ENCODE data around the gene DPP6.
"Not testable (repeated sequence)": the region's sequence is repeated elsewhere in the genome, so short reads cannot be mapped to it uniquely, and the experiment has no call there.

DPP6 gene

GRCh38 chr7:154054664-154055063 is 2.5 kb downstream of the DPP6 start:
- not testable (repeated sequence) for H3K4me3 Mint-ChIP-seq; H3K27me3 Mint-ChIP-seq; H3K4me1 Mint-ChIP-seq (ENCODE audit: low read depth); H3K9me3 Mint-ChIP-seq; H3K27ac Mint-ChIP-seq; H3K36me3 Mint-ChIP-seq (ENCODE audit: low read depth)

GRCh38 chr7:154055491-154056106 is 3.4 kb downstream of the DPP6 start:
- not testable (repeated sequence) for H3K4me3 Mint-ChIP-seq; H3K4me1 Mint-ChIP-seq (ENCODE audit: low read depth); H3K27ac Mint-ChIP-seq; H3K27me3 Mint-ChIP-seq; H3K36me3 Mint-ChIP-seq (ENCODE audit: low read depth); H3K9me3 Mint-ChIP-seq

GRCh38 chr7:154058783-154059182 is 6.6 kb downstream of the DPP6 start:
- not testable (repeated sequence) for H3K27ac Mint-ChIP-seq; H3K4me3 Mint-ChIP-seq; H3K4me1 Mint-ChIP-seq (ENCODE audit: low read depth); H3K27me3 Mint-ChIP-seq; H3K9me3 Mint-ChIP-seq; H3K36me3 Mint-ChIP-seq (ENCODE audit: low read depth)

GRCh38 chr7:154060551-154060950 is 8.4 kb downstream of the DPP6 start:
- H3K27ac Mint-ChIP-seq; H3K4me3 Mint-ChIP-seq; H3K4me1 Mint-ChIP-seq (ENCODE audit: low read depth); H3K36me3 Mint-ChIP-seq (ENCODE audit: low read depth); H3K9me3 Mint-ChIP-seq; H3K27me3 Mint-ChIP-seq: not testable (repeated sequence)

- not testable (repeated sequence) for H3K27ac Mint-ChIP-seq; H3K36me3 Mint-ChIP-seq (ENCODE audit: low read depth); H3K4me1 Mint-ChIP-seq (ENCODE audit: low read depth)
Measured at GRCh38 chr7:154071833-154072232, 19.6 kb downstream of the DPP6 start.

GRCh38 chr7:154072395-154073181 is 20.4 kb downstream of the DPP6 start:
- not testable (repeated sequence) for H3K36me3 Mint-ChIP-seq (ENCODE audit: low read depth); H3K27ac Mint-ChIP-seq; H3K4me1 Mint-ChIP-seq (ENCODE audit: low read depth); H3K27me3 Mint-ChIP-seq; H3K9me3 Mint-ChIP-seq; H3K4me3 Mint-ChIP-seq

More at GRCh38 chr7:154071833-154072232, 19.6 kb downstream of the DPP6 start:
- H3K9me3 Mint-ChIP-seq, H3K27me3 Mint-ChIP-seq, H3K4me3 Mint-ChIP-seq: not testable (repeated sequence)

GRCh38 chr7:154078523-154078922 is 26.3 kb downstream of the DPP6 start:
- H3K9me3 Mint-ChIP-seq, H3K4me3 Mint-ChIP-seq: not testable (repeated sequence)

GRCh38 chr7:154080249-154080648 is 28.1 kb downstream of the DPP6 start:
- H3K4me3 Mint-ChIP-seq; H3K27me3 Mint-ChIP-seq; H3K36me3 Mint-ChIP-seq (ENCODE audit: low read depth): not testable (repeated sequence)

More at GRCh38 chr7:154078523-154078922, 26.3 kb downstream of the DPP6 start:
- H3K27me3 Mint-ChIP-seq; H3K36me3 Mint-ChIP-seq (ENCODE audit: low read depth); H3K27ac Mint-ChIP-seq; H3K4me1 Mint-ChIP-seq (ENCODE audit: low read depth): not testable (repeated sequence)

GRCh38 chr7:154087037-154087725 is 35.0 kb downstream of the DPP6 start:
- H3K9me3 Mint-ChIP-seq; H3K27me3 Mint-ChIP-seq; H3K27ac Mint-ChIP-seq; H3K36me3 Mint-ChIP-seq (ENCODE audit: low read depth); H3K4me3 Mint-ChIP-seq; H3K4me1 Mint-ChIP-seq (ENCODE audit: low read depth): not testable (repeated sequence)

More at GRCh38 chr7:154080249-154080648, 28.1 kb downstream of the DPP6 start:
- H3K9me3 Mint-ChIP-seq; H3K4me1 Mint-ChIP-seq (ENCODE audit: low read depth); H3K27ac Mint-ChIP-seq: not testable (repeated sequence)

- not testable (repeated sequence) for H3K27ac Mint-ChIP-seq; H3K36me3 Mint-ChIP-seq (ENCODE audit: low read depth); H3K9me3 Mint-ChIP-seq; H3K4me3 Mint-ChIP-seq; H3K4me1 Mint-ChIP-seq (ENCODE audit: low read depth); H3K27me3 Mint-ChIP-seq
Measured at GRCh38 chr7:154092093-154092492, 39.9 kb downstream of the DPP6 start.

GRCh38 chr7:154095201-154095600 is 43.0 kb downstream of the DPP6 start:
- not testable (repeated sequence) for H3K36me3 Mint-ChIP-seq (ENCODE audit: low read depth); H3K4me1 Mint-ChIP-seq (ENCODE audit: low read depth); H3K4me3 Mint-ChIP-seq; H3K27ac Mint-ChIP-seq; H3K9me3 Mint-ChIP-seq; H3K27me3 Mint-ChIP-seq

GRCh38 chr7:154105063-154105462 is 52.9 kb downstream of the DPP6 start:
- not testable (repeated sequence) for H3K36me3 Mint-ChIP-seq (ENCODE audit: low read depth); H3K27me3 Mint-ChIP-seq; H3K4me3 Mint-ChIP-seq; H3K4me1 Mint-ChIP-seq (ENCODE audit: low read depth); H3K27ac Mint-ChIP-seq; H3K9me3 Mint-ChIP-seq

GRCh38 chr7:154109615-154110014 is 57.4 kb downstream of the DPP6 start:
- not testable (repeated sequence) for H3K4me3 Mint-ChIP-seq; H3K9me3 Mint-ChIP-seq; H3K27me3 Mint-ChIP-seq; H3K27ac Mint-ChIP-seq; H3K4me1 Mint-ChIP-seq (ENCODE audit: low read depth); H3K36me3 Mint-ChIP-seq (ENCODE audit: low read depth)

GRCh38 chr7:154113732-154114351 is 61.6 kb downstream of the DPP6 start:
- H3K9me3 Mint-ChIP-seq; H3K4me1 Mint-ChIP-seq (ENCODE audit: low read depth); H3K27ac Mint-ChIP-seq; H3K36me3 Mint-ChIP-seq (ENCODE audit: low read depth); H3K4me3 Mint-ChIP-seq; H3K27me3 Mint-ChIP-seq: not testable (repeated sequence)

All from stimulated activated naive CD8-positive, alpha-beta T cell treated with anti-CD3 and anti-CD28 coated beads, Interleukin-15, Interleukin-2, amounts not matched to agents 100 ng/mL and 50 ng/mL, for 24 hours (primary cell).